ENCODE data around the gene IL18BP. TPM values are rescaled to one million over a fixed set of nuclear protein-coding genes. Genes with fewer than 3 reads are reported as not detected.

IL18BP gene
- total RNA-seq, 1 donor from 2014 or later = 9.6 TPM

DNA sequence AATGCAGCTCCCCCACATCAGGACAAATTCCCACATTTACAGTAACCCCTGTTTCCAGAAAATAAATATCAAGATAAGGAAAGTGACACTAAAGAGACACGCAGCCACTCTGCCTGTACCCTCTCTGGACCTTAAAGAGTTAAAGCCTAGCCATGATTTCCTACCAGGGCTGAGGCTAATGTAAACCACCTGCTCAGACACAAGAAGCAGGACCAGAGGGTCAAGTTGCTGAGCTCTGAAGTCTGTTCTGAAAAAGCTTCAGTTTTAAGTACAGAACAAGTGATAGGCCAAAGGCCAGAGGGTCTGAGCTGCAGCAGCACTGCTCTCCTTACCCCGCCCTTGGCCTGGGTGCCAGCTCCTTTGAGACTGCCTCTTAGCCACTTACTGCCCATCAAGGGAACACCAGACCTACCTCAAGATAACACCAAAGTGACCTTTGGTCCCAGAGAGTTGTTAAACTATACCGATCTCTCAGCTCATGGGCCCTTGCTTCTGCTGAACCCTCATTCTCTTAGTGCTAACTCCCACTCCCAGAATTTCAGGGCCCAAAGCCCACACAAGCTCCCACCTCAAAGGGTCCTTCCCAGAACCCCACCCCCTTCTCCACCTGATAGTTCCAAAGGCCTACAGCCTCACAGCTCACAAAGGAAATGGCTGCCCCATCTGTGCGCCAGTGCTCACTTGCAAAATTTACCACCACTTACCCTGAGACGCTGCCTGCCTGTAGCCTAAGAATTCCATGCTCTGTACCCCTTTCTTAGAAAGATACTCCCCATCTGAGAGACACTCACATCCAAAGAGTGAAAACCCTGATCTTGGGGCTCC is 40.5 kb downstream of the IL18BP start:
- Mint-ChIP-seq H3K4me1 (ENCODE audit: unreplicated experiment) (peaks cover 28% of the 10 kb centered on the region), H3K36me3 (ENCODE audit: unreplicated experiment) (peaks cover 9% of the 10 kb centered on the region), H3K4me3 (ENCODE audit: unreplicated experiment) (no peak overlapping the region), H3K27me3 (ENCODE audit: unreplicated experiment) (no peaks in the 10 kb centered on the region), H3K9me3 (ENCODE audit: unreplicated experiment) (no peaks in the 10 kb centered on the region), H3K27ac (ENCODE audit: unreplicated experiment) (no peak overlapping the region)
- TF ChIP-seq, protein P1, sequence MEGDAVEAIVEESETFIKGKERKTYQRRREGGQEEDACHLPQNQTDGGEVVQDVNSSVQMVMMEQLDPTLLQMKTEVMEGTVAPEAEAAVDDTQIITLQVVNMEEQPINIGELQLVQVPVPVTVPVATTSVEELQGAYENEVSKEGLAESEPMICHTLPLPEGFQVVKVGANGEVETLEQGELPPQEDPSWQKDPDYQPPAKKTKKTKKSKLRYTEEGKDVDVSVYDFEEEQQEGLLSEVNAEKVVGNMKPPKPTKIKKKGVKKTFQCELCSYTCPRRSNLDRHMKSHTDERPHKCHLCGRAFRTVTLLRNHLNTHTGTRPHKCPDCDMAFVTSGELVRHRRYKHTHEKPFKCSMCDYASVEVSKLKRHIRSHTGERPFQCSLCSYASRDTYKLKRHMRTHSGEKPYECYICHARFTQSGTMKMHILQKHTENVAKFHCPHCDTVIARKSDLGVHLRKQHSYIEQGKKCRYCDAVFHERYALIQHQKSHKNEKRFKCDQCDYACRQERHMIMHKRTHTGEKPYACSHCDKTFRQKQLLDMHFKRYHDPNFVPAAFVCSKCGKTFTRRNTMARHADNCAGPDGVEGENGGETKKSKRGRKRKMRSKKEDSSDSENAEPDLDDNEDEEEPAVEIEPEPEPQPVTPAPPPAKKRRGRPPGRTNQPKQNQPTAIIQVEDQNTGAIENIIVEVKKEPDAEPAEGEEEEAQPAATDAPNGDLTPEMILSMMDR (IDR thresholded peaks at IDR 0.05) = no peak
- DNase-seq (ENCODE audit: extremely low spot score, unreplicated experiment) = no peak

DNA sequence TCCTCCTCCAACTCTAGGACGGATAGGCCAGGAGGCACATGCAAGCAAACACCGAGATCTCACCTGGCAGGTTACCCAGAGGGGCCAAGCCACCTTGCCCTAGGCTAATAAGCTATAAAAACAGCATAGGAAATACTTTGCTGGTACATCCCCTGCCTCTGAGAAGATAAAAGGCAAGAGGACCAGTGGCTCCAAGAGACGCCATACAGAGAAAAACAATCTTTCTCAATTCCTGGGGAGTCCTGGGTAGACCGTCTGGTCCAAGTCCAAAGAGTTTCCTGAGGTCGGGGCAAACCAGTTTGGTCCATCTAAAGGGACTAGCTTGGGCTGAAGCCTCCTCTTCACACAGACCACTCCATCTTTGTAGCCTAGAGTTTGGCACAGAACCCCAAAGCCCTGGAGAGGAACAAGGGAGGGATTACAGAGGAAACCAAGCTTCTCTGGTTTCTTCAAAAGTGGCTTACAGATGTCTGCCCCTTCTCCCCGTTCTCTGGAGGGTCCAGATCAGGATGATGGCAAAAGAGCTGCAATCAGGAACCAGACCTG is 41.2 kb downstream of the IL18BP start:
- peaks cover 9% of the 10 kb centered on the region for H3K36me3 Mint-ChIP-seq (ENCODE audit: unreplicated experiment)
- TF ChIP-seq, protein P1 (IDR thresholded peaks at IDR 0.05) = no peak
- H3K27me3 Mint-ChIP-seq (ENCODE audit: unreplicated experiment) = no peaks in the 10 kb centered on the region
- no peak overlapping the region for H3K4me3 Mint-ChIP-seq (ENCODE audit: unreplicated experiment)
- peaks cover 28% of the 10 kb centered on the region for H3K4me1 Mint-ChIP-seq (ENCODE audit: unreplicated experiment)
- H3K9me3 Mint-ChIP-seq (ENCODE audit: unreplicated experiment) = no peaks in the 10 kb centered on the region
- DNase-seq (ENCODE audit: extremely low spot score, unreplicated experiment) = no peak
- H3K27ac Mint-ChIP-seq (ENCODE audit: unreplicated experiment) = no peak overlapping the region

DNA sequence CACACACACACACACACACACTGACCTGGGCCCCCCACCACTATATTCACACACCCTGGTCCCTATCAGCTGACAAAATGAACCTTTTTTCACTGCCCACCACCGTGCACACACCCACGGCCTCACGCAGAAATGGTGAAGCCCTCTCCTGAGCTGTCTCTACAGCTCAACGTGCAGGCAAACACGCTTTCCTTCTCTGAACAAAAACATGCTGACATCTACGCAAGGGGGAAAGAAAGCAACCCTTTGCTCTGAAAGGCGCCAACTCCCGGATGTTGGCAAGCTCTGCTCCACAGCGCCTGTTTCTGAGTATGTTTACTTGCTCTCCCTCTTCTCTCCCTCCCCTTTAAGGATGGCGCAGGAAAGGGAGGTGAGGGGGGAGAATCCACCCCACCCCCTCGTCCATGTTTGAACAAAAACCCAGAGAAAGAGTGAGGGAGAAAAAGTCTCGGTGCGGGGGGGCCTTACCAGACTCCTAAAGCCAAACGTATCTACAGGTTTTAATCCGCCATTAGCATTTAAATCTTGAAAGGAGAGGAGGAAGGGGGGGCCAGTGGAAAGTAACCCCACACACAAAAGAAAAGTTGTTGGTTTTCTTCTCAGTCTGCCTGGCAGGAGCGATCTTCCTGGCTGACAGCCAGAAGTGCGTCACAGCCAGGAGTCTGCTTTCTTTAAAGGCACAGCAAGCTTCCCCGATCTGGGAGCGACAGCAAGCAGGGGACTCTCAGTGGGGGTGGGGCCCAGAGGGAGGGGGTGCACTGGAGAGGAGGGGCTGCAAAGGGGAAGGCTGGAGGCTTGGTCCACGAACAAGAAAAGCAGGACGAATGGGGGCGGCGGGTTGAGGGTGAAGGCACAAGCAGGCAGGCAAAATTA is 42.0 kb downstream of the IL18BP start:
- Mint-ChIP-seq H3K4me1 (ENCODE audit: unreplicated experiment) (peaks cover 26% of the 10 kb centered on the region), H3K27ac (ENCODE audit: unreplicated experiment) (no peak overlapping the region), H3K27me3 (ENCODE audit: unreplicated experiment) (no peaks in the 10 kb centered on the region), H3K4me3 (ENCODE audit: unreplicated experiment) (no peak overlapping the region), H3K36me3 (ENCODE audit: unreplicated experiment) (peaks cover 4% of the 10 kb centered on the region), H3K9me3 (ENCODE audit: unreplicated experiment) (no peaks in the 10 kb centered on the region)
- TF ChIP-seq, protein P1 (IDR thresholded peaks at IDR 0.05) = no peak
- peak; percentile 96 for DNase-seq (ENCODE audit: extremely low spot score, unreplicated experiment)

DNA sequence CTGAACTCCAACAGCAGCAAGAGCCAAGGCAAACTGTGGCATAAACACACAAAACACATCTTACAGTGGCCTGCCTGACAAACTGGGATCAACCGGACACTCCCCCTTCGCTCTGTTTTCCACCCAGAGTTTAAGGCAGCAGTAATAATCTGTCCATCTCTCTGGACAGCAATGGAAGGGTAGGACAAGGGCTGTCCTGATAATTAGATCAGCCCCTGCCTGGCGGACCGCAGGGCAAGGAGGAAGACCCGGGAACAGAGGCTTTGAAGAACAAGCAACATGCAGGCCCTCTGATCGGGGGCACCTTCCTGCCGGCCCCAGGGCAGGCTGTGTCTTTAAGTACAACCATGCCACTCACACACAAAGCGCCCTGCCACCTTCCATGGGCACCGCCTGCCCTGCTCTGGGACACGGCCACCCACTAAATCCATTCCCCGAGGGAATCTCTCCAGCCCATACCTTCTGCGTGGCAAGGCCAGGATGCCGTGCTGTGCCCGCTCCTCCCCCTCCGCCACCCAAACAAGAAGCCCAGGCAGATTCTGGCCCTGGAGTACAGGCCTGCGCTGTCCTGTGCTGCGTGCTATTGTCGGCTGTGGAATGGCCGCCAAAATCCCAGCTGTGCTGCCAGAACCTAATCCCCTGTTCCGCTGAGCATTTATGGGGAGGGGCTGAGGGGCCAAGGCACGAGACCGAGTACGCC is 42.8 kb downstream of the IL18BP start:
- Mint-ChIP-seq H3K36me3 (ENCODE audit: unreplicated experiment) (no peaks in the 10 kb centered on the region), H3K9me3 (ENCODE audit: unreplicated experiment) (no peaks in the 10 kb centered on the region), H3K27me3 (ENCODE audit: unreplicated experiment) (no peaks in the 10 kb centered on the region), H3K27ac (ENCODE audit: unreplicated experiment) (no peak overlapping the region), H3K4me1 (ENCODE audit: unreplicated experiment) (peaks cover 19% of the 10 kb centered on the region), H3K4me3 (ENCODE audit: unreplicated experiment) (no peak overlapping the region)
- DNase-seq (ENCODE audit: extremely low spot score, unreplicated experiment) = peak; percentile 90
- TF ChIP-seq, protein P1 (IDR thresholded peaks at IDR 0.05) = no peak

All from osteocyte (in vitro differentiated cells).